H9 (cell line): ENCODE data around the gene KLHL14. TPM values are rescaled to one million over a fixed set of nuclear protein-coding genes. Genes with fewer than 3 reads are reported as not detected.

Experiments used
- DNase-seq: peaks from one replicate; pipeline ENCODE4 v3.0.0-alpha.2; 2017
- H2AFZ ChIP-seq: one replicate; pipeline ENCODE4 v1.6.1; 2013; ENCODE audit warnings: mild to moderate bottlenecking, low read length, control low read depth, moderate library complexity
- H2AK5ac ChIP-seq: 2 replicates; pipeline ENCODE4 v1.6.1; 2013; ENCODE audit warnings: low read length, control low read depth, mixed read lengths; ENCODE audit not compliant: insufficient read length
- H2BK120ac ChIP-seq: one replicate; pipeline ENCODE4 v1.6.1; 2013; ENCODE audit warnings: low read depth, mild to moderate bottlenecking, low read length, control low read depth, inconsistent platforms; ENCODE audit not compliant: poor library complexity, severe bottlenecking
- H2BK12ac ChIP-seq: 2 replicates; pipeline ENCODE4 v1.6.1; 2013; ENCODE audit warnings: low read length, control low read depth, mixed read lengths, low read depth; ENCODE audit not compliant: insufficient read length
- H2BK15ac ChIP-seq: 2 replicates; pipeline ENCODE4 v1.6.1; 2013; ENCODE audit warnings: low read depth, low read length, control low read depth
- H2BK20ac ChIP-seq: one replicate; pipeline ENCODE4 v1.6.1; 2013; ENCODE audit warnings: low read depth, mild to moderate bottlenecking, low read length, control low read depth, inconsistent platforms; ENCODE audit not compliant: poor library complexity, severe bottlenecking
- H2BK5ac ChIP-seq: 2 replicates; pipeline ENCODE4 v1.6.1; 2013; ENCODE audit warnings: low read length, control low read depth, mixed read lengths; ENCODE audit not compliant: insufficient read length
- H3K14ac ChIP-seq: 2 replicates; pipeline ENCODE4 v1.6.1; 2013; ENCODE audit warnings: low read length, control low read depth; ENCODE audit not compliant: insufficient read depth
- H3K18ac ChIP-seq: 2 replicates; pipeline ENCODE4 v1.6.1; 2013; ENCODE audit warnings: low read depth, mild to moderate bottlenecking, mixed read lengths, low read length, control low read depth; ENCODE audit not compliant: insufficient read length
- H3K23ac ChIP-seq: 2 replicates; pipeline ENCODE4 v1.6.1; 2013; ENCODE audit warnings: low read length, control low read depth, mixed read lengths, low read depth; ENCODE audit not compliant: insufficient read length
- H3K23me2 ChIP-seq: 2 replicates; pipeline ENCODE4 v1.6.1; 2013; ENCODE audit warnings: low read depth, mild to moderate bottlenecking, mixed read lengths, low read length, control low read depth; ENCODE audit not compliant: insufficient read length, poor library complexity, severe bottlenecking
- H3K27ac ChIP-seq: 2 replicates; pipeline ENCODE4 v1.5.1; 2013; ENCODE audit warnings: low read length, control low read depth, mixed read lengths, low read depth; ENCODE audit not compliant: insufficient read length
- H3K27me3 ChIP-seq: 2 replicates; pipeline ENCODE4 v1.6.1; 2013; ENCODE audit warnings: low read length, control low read depth, inconsistent platforms; ENCODE audit not compliant: insufficient read depth
- H3K4ac ChIP-seq: 2 replicates; pipeline ENCODE4 v1.6.1; 2013; ENCODE audit warnings: low read depth, mild to moderate bottlenecking, control low read depth, inconsistent platforms, low read length, moderate library complexity
- H3K4me1 ChIP-seq: 2 replicates; pipeline ENCODE4 v1.6.1; 2013; ENCODE audit warnings: low read length, control low read depth, inconsistent platforms; ENCODE audit not compliant: insufficient read depth
- H3K4me2 ChIP-seq: 2 replicates; pipeline ENCODE4 v1.6.1; 2013; ENCODE audit warnings: low read length, control low read depth, mixed read lengths; ENCODE audit not compliant: insufficient read length, insufficient read depth
- H3K56ac ChIP-seq: 2 replicates; pipeline ENCODE4 v1.6.1; 2013; ENCODE audit warnings: low read depth, mild to moderate bottlenecking, mixed read lengths, low read length, control low read depth; ENCODE audit not compliant: insufficient read length
- H3K79me1 ChIP-seq: 2 replicates; pipeline ENCODE4 v1.6.1; 2013; ENCODE audit warnings: low read depth, mild to moderate bottlenecking, moderate library complexity, low read length, control low read depth, inconsistent platforms; ENCODE audit not compliant: insufficient read depth, poor library complexity, severe bottlenecking
- H3K79me2 ChIP-seq: 2 replicates; pipeline ENCODE4 v1.6.1; 2013; ENCODE audit warnings: low read length, control low read depth, inconsistent platforms; ENCODE audit not compliant: insufficient read depth
- H3K9ac ChIP-seq: 2 replicates; pipeline ENCODE4 v1.6.1; 2013; ENCODE audit warnings: low read length, control low read depth, mixed read lengths; ENCODE audit not compliant: insufficient read length; ENCODE audit errors: extremely low read depth
- H3K9me3 ChIP-seq: one replicate; pipeline ENCODE4 v1.6.1; 2013; ENCODE audit warnings: low read depth, low read length, inconsistent platforms; ENCODE audit not compliant: control insufficient read depth
- H3T11ph ChIP-seq: one replicate; pipeline ENCODE4 v1.6.1; 2013; ENCODE audit warnings: mild to moderate bottlenecking, low read length, control low read depth, inconsistent platforms
- H4K20me1 ChIP-seq: one replicate; pipeline ENCODE4 v1.6.1; 2013; ENCODE audit not compliant: control insufficient read depth, insufficient read length, insufficient read depth
- H4K5ac ChIP-seq: 2 replicates; pipeline ENCODE4 v1.6.1; 2013; ENCODE audit warnings: low read depth, mild to moderate bottlenecking, mixed read lengths, low read length, control low read depth; ENCODE audit not compliant: insufficient read length
- H4K8ac ChIP-seq: replicated peaks from 2 replicates; pipeline ENCODE4 v1.6.1; 2013; ENCODE audit warnings: low read length, control low read depth, mixed read lengths, low read depth; ENCODE audit not compliant: insufficient read length
- H4K91ac ChIP-seq: 2 replicates; pipeline ENCODE4 v1.6.1; 2013; ENCODE audit warnings: low read depth, mild to moderate bottlenecking, moderate library complexity, mixed read lengths, low read length, control low read depth; ENCODE audit not compliant: insufficient read length
- H3K27ac Mint-ChIP-seq, 3 experiments: 2 replicates in 2 of 3; 3 replicates in 1 of 3; pipeline ENCODE4 v1.8.0; 2020 to 2021; ENCODE audit warnings: mixed read lengths in 3 of 3, mild to moderate bottlenecking in 1 of 3, moderate library complexity in 1 of 3
- H3K27me3 Mint-ChIP-seq: 2 replicates; pipeline ENCODE4 v1.8.0; 2021; ENCODE audit warnings: low read depth, mild to moderate bottlenecking, moderate library complexity, mixed read lengths
- H3K36me3 Mint-ChIP-seq, 3 experiments: 2 replicates in 2 of 3; 3 replicates in 1 of 3; pipeline ENCODE4 v1.8.0; 2020 to 2021; ENCODE audit warnings: low read depth in 3 of 3, mixed read lengths in 3 of 3; ENCODE audit not compliant: insufficient read depth in 1 of 3
- H3K4me1 Mint-ChIP-seq, 2 experiments: 2 replicates each; pipeline ENCODE4 v1.8.0; 2020; ENCODE audit warnings: mixed read lengths in 2 of 2
- H3K4me3 Mint-ChIP-seq, 2 experiments: 2 replicates in 1 of 2; 3 replicates in 1 of 2; pipeline ENCODE4 v1.8.0; 2020 to 2021; ENCODE audit warnings: mild to moderate bottlenecking in 2 of 2, mixed read lengths in 2 of 2, moderate library complexity in 1 of 2
- H3K9me3 Mint-ChIP-seq, 2 experiments: 2 replicates in 1 of 2; 3 replicates in 1 of 2; pipeline ENCODE4 v1.8.0; 2020; ENCODE audit warnings: mild to moderate bottlenecking in 2 of 2, mixed read lengths in 2 of 2, moderate library complexity in 1 of 2
- whole genome bisulfite sequencing: extraction: QIAGEN DNeasy Blood & Tissue Kit; methylation state at CpG from one replicate; pipeline ENCODE4 v1.1.7; 2013; ENCODE audit warnings: missing lambda C conversion rate, low lambda C conversion rate, mixed read lengths; ENCODE audit not compliant: insufficient read length; ENCODE audit errors: extremely low coverage; 5-methylcytosine and 5-hydroxymethylcytosine counted together
- total RNA-seq: library from RNA; stranded (reverse); gene quantifications from 2 replicates; pipeline ENCODE4 v1.2.1, GENCODE V29; 2021
- TF ChIP-seq, protein P1 (sequence below): fragments of 200-600 bp; sonication (generic); conservative IDR thresholded peaks from 3 replicates; pipeline ENCODE4 v1.8.0; 2021; ENCODE audit warnings: antibody characterized with exemption, mild to moderate bottlenecking

KLHL14 gene
- total RNA-seq, 1 experiment from 2014 or later: 1.0 TPM

DNA sequence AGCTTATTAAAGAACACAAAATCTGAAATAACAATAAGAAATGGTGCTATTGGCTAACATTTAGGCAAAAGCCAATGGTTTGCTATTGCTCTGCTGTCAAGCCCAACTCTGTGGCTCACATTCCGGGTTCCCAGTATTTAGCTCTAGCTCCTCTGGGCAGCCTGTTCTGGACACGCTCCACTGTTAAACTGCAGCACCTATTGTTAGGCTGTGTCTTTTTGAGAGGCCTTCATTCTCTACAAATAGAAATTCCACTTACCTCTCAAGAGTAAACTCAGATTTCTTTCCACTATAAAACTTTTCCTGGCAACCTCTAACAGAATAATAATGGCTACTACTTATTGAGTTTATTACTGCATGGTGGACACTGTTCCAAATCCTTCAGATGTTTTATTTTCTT lies 3.7 kb upstream of the KLHL14 start:
- no peak overlapping the region for H2BK5ac ChIP-seq
- H3K9me3 Mint-ChIP-seq: no peaks in the 10 kb centered on the region

More for the DNA sequence above, 3.7 kb upstream of the KLHL14 start:
- Histone ChIP-seq H2BK20ac (no peak overlapping the region), H3K9me3 (no peaks in the 10 kb centered on the region), H3K79me1 (no peaks in the 10 kb centered on the region), H2BK15ac (no peak overlapping the region), H2BK120ac (no peak overlapping the region), H4K5ac (no peak overlapping the region), H3K9ac (no peak overlapping the region), H2AK5ac (no peak overlapping the region), H3K27ac (no peak overlapping the region), H3K14ac (no peak overlapping the region), H3K4me1 (peaks cover 4% of the 10 kb centered on the region; the same call in 1 of the 2 replicates), H4K20me1 (no peaks in the 10 kb centered on the region), H4K8ac (no peak overlapping the region), H3K79me2 (no peaks in the 10 kb centered on the region), H3T11ph (no peak overlapping the region), H3K23ac (no peak overlapping the region), H3K23me2 (peaks cover 12% of the 10 kb centered on the region), H3K56ac (no peak overlapping the region), H2AFZ (no peak overlapping the region), H3K4me2 (no peak overlapping the region), H4K91ac (no peak overlapping the region), H3K27me3 (peaks cover 15% of the 10 kb centered on the region), H3K18ac (no peak overlapping the region), H3K4ac (no peak overlapping the region), H2BK12ac (no peak overlapping the region)
- no peak for DNase-seq
- H3K36me3 Mint-ChIP-seq: no peaks in the 10 kb centered on the region
- H3K4me1 Mint-ChIP-seq: peaks cover 23 to 29% of the 10 kb centered on the region in 2 experiments
- H3K27ac Mint-ChIP-seq: no peak overlapping the region
- no CpG with 5 or more reads among the region's 2 CpGs for WGBS
- H3K4me3 Mint-ChIP-seq: no peak overlapping the region
- TF ChIP-seq, protein P1, sequence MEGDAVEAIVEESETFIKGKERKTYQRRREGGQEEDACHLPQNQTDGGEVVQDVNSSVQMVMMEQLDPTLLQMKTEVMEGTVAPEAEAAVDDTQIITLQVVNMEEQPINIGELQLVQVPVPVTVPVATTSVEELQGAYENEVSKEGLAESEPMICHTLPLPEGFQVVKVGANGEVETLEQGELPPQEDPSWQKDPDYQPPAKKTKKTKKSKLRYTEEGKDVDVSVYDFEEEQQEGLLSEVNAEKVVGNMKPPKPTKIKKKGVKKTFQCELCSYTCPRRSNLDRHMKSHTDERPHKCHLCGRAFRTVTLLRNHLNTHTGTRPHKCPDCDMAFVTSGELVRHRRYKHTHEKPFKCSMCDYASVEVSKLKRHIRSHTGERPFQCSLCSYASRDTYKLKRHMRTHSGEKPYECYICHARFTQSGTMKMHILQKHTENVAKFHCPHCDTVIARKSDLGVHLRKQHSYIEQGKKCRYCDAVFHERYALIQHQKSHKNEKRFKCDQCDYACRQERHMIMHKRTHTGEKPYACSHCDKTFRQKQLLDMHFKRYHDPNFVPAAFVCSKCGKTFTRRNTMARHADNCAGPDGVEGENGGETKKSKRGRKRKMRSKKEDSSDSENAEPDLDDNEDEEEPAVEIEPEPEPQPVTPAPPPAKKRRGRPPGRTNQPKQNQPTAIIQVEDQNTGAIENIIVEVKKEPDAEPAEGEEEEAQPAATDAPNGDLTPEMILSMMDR: no peak
- H3K27me3 Mint-ChIP-seq: peaks cover 29% of the 10 kb centered on the region
